ENCODE data around the gene NDST4. TPM values are rescaled to one million over a fixed set of nuclear protein-coding genes. Genes with fewer than 3 reads are reported as not detected.

NDST4 gene
- total and polyA plus RNA-seq, 11 donors, result not detected

DNA sequence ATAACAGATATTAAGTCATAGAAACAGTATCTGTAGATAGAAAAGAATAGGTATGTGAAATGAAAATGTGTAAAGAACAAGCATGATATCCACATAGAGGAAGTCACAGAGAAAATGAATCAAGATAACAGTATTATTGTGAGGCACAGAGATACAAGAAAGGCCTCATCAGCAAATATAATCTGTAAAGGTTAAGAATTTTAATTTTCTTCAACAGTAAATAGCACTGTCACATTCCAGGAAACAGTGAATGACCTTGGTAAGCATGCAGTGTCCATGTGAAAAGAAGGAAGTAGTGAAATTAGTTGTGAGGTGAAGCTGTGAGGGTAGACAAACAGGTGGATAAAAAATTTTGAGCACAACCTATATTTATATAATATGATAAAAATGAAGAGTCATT is 39.5 kb upstream of the NDST4 start:
- H3K36me3 ChIP-seq, result no peaks in the 10 kb centered on the region
- TF ChIP-seq, protein P1, sequence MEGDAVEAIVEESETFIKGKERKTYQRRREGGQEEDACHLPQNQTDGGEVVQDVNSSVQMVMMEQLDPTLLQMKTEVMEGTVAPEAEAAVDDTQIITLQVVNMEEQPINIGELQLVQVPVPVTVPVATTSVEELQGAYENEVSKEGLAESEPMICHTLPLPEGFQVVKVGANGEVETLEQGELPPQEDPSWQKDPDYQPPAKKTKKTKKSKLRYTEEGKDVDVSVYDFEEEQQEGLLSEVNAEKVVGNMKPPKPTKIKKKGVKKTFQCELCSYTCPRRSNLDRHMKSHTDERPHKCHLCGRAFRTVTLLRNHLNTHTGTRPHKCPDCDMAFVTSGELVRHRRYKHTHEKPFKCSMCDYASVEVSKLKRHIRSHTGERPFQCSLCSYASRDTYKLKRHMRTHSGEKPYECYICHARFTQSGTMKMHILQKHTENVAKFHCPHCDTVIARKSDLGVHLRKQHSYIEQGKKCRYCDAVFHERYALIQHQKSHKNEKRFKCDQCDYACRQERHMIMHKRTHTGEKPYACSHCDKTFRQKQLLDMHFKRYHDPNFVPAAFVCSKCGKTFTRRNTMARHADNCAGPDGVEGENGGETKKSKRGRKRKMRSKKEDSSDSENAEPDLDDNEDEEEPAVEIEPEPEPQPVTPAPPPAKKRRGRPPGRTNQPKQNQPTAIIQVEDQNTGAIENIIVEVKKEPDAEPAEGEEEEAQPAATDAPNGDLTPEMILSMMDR (IDR thresholded peaks at IDR 0.05), result no peak
- no peak for TF ChIP-seq POLR2A (IDR thresholded peaks at IDR 0.05)
- H3K9me3 ChIP-seq, result no peaks in the 10 kb centered on the region
- DNase-seq (no peak), ATAC-seq (no peak)
- H3K27ac ChIP-seq, result no peak overlapping the region
- intact Hi-C loops (cut with DNase I), result no loop called here
- no peaks in the 10 kb centered on the region for H3K4me1 ChIP-seq
- H3K27me3 ChIP-seq, result no peaks in the 10 kb centered on the region
- no peak overlapping the region for H3K4me3 ChIP-seq

DNA sequence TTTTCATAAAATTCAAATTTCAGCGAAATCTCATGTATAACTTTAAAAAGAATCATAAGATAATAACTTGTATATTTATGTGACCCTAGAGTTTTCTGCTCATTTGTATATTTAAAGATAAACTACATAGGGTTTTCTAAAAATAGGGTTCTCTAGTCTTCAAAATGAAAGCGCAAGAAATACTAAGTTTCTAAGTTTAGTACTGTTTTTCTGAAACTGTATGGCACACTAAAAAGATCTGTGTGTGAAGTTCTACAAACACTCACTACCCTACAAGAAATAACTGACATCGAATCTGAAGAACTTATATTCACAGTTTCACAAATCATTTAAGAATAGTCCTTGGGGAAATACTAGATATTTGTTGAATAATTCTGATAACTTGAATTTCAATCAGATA is 38.7 kb upstream of the NDST4 start:
- no peak overlapping the region for H3K27ac ChIP-seq
- no peak for TF ChIP-seq POLR2A (IDR thresholded peaks at IDR 0.05)
- TF ChIP-seq, protein P1 (IDR thresholded peaks at IDR 0.05), result no peak
- H3K4me1 ChIP-seq, result no peaks in the 10 kb centered on the region
- no peak for DNase-seq
- H3K36me3 ChIP-seq, result no peaks in the 10 kb centered on the region
- intact Hi-C loops (cut with DNase I), result no loop called here
- ATAC-seq, result no peak
- WGBS, 4 donors, result 71 to 79% (median 77%) methylated on average over 3 of the region's 3 CpGs
- no peak overlapping the region for H3K4me3 ChIP-seq
- H3K27me3 ChIP-seq, result no peaks in the 10 kb centered on the region
- no peaks in the 10 kb centered on the region for H3K9me3 ChIP-seq

DNA sequence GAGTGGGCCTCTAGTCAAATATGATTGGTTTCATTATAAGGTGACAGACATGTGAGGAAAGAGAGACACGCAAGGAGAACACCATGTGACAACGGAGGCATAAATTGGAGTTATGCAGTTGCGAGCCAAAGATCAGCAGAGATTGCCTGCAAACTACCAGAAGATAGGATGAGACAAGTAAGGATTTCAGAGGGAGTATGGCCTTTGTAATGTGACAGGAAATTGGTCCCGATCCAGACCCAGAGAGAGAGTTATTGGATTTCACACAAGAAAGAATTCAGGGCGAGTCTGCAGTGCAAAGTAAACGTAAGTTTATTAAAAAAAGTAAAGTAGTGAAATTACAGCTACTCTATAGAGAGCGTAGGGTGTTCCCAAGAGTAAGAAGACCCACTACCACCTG is 35.7 kb upstream of the NDST4 start:
- no peaks in the 10 kb centered on the region for H3K27me3 ChIP-seq
- intact Hi-C loops (cut with DNase I), result no loop called here
- no peaks in the 10 kb centered on the region for H3K9me3 ChIP-seq
- no peaks in the 10 kb centered on the region for H3K4me1 ChIP-seq
- no peak overlapping the region for H3K4me3 ChIP-seq
- no peak for ATAC-seq
- 57 to 64% (median 61%) methylated on average over 7 of the region's 7 CpGs for WGBS, 4 donors
- no peak for DNase-seq
- no peak overlapping the region for H3K27ac ChIP-seq
- H3K36me3 ChIP-seq, result no peaks in the 10 kb centered on the region
- TF ChIP-seq, protein P1 (IDR thresholded peaks at IDR 0.05), result no peak
- TF ChIP-seq POLR2A (IDR thresholded peaks at IDR 0.05), result no peak

DNA sequence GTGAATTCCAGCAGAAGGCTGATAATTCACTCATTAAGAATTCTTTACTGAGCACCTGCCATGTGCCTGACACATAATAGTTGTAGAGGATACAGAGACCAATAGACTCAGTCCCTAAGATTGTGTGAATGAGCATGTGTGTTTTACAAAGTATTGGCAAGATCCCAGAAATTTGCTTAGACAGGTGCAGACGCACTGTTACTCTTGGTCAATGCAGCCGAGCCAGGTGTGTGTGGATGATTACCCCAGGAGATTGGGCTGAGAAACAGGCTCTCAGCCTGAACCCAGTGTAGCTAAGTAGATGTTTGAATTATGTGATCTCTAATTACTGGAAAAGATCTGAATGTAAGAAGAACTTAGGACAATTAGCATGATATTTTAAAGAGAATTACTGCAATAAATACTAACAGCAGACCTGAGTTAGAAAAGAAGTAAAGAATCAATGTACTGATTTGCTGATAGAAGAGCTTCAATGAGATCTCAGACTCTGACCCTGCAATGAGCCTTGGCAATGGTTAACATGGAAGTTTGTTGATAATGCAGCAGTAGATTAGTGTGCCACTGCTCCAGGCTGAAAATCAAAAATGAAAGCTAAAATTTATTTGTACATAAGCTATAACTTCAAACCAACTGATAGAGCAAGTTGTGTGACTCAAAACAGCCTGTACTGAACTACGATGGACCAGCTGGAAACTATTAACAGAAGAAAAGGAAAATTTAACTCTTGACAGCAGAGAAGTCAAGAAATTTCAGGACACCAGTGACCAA is 32.2 kb upstream of the NDST4 start:
- intact Hi-C loops (cut with DNase I), result no loop called here
- Histone ChIP-seq H3K27ac (no peak overlapping the region), H3K4me1 (no peaks in the 10 kb centered on the region), H3K27me3 (no peaks in the 10 kb centered on the region), H3K36me3 (no peaks in the 10 kb centered on the region), H3K4me3 (no peak overlapping the region), H3K9me3 (no peaks in the 10 kb centered on the region)
- 63 to 77% (median 71%) methylated on average over 3 of the region's 3 CpGs for WGBS, 4 donors
- ATAC-seq (no peak), DNase-seq (no peak)
- TF ChIP-seq POLR2A (IDR thresholded peaks at IDR 0.05), result no peak
- TF ChIP-seq, protein P1 (IDR thresholded peaks at IDR 0.05), result no peak
